HepG2 (cell line): ENCODE results near the gene PXMP4. TPM values are rescaled to one million over a fixed set of nuclear protein-coding genes. Genes with fewer than 3 reads are reported as not detected.

ENCODE experiments used
- ATAC-seq: fragments of 200-7000 bp; cut with Tn5 transposase; 3 replicates; pipeline ENCODE4 v1.9.1; 2020; ENCODE audit warnings: mild to moderate bottlenecking, moderate library complexity
- BruUV-seq: library from RNA; stranded (reverse); fragments of 400-500 nt; replicated peaks from 2 replicates; lab custom pipeline; 2021; lab: Mats Ljungman, UMichigan
- CTCF ChIA-PET: fragments of 300-600 bp; formaldehyde crosslinking; extraction: SDS; loops from one replicate; lab custom pipeline; 2021; ENCODE audit warnings: low total read pairs, inconsistent platforms, low intra/inter-chr PET ratio; lab: Yijun Ruan, JAX
- POLR2A ChIA-PET: fragments of 350-600 bp; sonication (Branson Sonifier 250); formaldehyde crosslinking; loops from one replicate; lab custom pipeline; 2020; ENCODE audit warnings: antibody characterized with exemption, inconsistent platforms; lab: Yijun Ruan, JAX
- DNase-seq: peaks from one replicate; pipeline ENCODE4 v3.0.0-alpha.2; 2015; ENCODE audit warnings: low spot score
- FAIRE-seq: peaks from 3 replicates; lab custom pipeline; 2011; peaks lifted over from hg19 to GRCh38; lab: Jason Lieb, UNC
- H2AFZ ChIP-seq: one replicate; pipeline ENCODE4 v1.6.1; 2011; ENCODE audit warnings: low read length, inconsistent platforms
- H3K27ac ChIP-seq: fragments of 300-600 bp; 3 replicates; pipeline ENCODE4 v1.8.0; 2011; ENCODE audit warnings: mixed run types, mild to moderate bottlenecking, mixed read lengths, low read length, inconsistent platforms; ENCODE audit not compliant: insufficient read depth; ENCODE audit errors: extremely low read length
- H3K27me3 ChIP-seq, 2 experiments: fragments of 200-600 bp in 1 of 2; 2 replicates in 1 of 2; 3 replicates in 1 of 2; pipeline versions ENCODE4 v1.6.0 to v1.8.0; 2011; ENCODE audit warnings: low read length in 2 of 2, mild to moderate bottlenecking in 2 of 2, moderate library complexity in 2 of 2, inconsistent platforms in 1 of 2; ENCODE audit not compliant: insufficient read depth in 2 of 2, control insufficient read depth in 1 of 2
- H3K36me3 ChIP-seq, 2 experiments: fragments of 200-600 bp in 1 of 2; replicated peaks in 1 of 2; 2 replicates in 1 of 2; 3 replicates in 1 of 2; pipeline versions ENCODE4 v1.5.1 to v1.8.0; 2011; ENCODE audit warnings: low read length in 2 of 2, inconsistent platforms in 1 of 2; ENCODE audit not compliant: insufficient read depth in 2 of 2, control insufficient read depth in 1 of 2
- H3K4me1 ChIP-seq: 2 replicates; pipeline ENCODE4 v1.5.1; 2012; ENCODE audit warnings: low read length, inconsistent platforms; ENCODE audit not compliant: insufficient read depth
- H3K4me2 ChIP-seq: 2 replicates; pipeline ENCODE4 v1.6.0; 2011; ENCODE audit warnings: low read depth, low read length, inconsistent platforms
- H3K4me3 ChIP-seq, 3 experiments: fragments of 200-600 bp in 1 of 3; sonication (generic), shearing (Covaris generic) in 1 of 3; replicated peaks in 1 of 3; 2 replicates each; pipeline ENCODE4 v1.5.1; 2011 to 2016; ENCODE audit warnings: low read length in 3 of 3, inconsistent platforms in 2 of 3, low read depth in 2 of 3, mild to moderate bottlenecking in 2 of 3, control low read depth in 1 of 3, mixed read lengths in 1 of 3; ENCODE audit not compliant: insufficient read depth in 1 of 3
- H3K79me2 ChIP-seq: one replicate; pipeline ENCODE4 v1.6.1; 2011; ENCODE audit warnings: low read length, inconsistent platforms; ENCODE audit not compliant: insufficient read depth
- H3K9ac ChIP-seq: 2 replicates; pipeline ENCODE4 v1.6.0; 2011; ENCODE audit warnings: mild to moderate bottlenecking, low read depth, low read length, inconsistent platforms; ENCODE audit not compliant: insufficient read depth
- H3K9me3 ChIP-seq: 2 replicates; pipeline ENCODE4 v1.5.1; 2012; ENCODE audit warnings: mild to moderate bottlenecking, low read length
- H4K20me1 ChIP-seq: 2 replicates; pipeline ENCODE4 v1.6.0; 2011; ENCODE audit warnings: inconsistent platforms, mild to moderate bottlenecking, low read length, moderate library complexity; ENCODE audit not compliant: insufficient read depth
- AHR ChIP-seq: IDR thresholded peaks from 2 replicates; pipeline ENCODE4 v1.6.1; 2018; ENCODE audit warnings: missing genetic modification reagents, missing compliant biosample characterization
- KLF13 ChIP-seq: sonication (generic); formaldehyde crosslinking; IDR thresholded peaks from 2 replicates; pipeline ENCODE4 v1.4.0; 2020; ENCODE audit warnings: mild to moderate bottlenecking, missing genetic modification reagents
- MYNN ChIP-seq: sonication (generic); formaldehyde crosslinking; IDR thresholded peaks from 2 replicates; pipeline ENCODE4 v1.4.0; 2020; ENCODE audit warnings: mild to moderate bottlenecking, low read depth, missing genetic modification reagents
- ZMYM3 ChIP-seq: sonication (generic); formaldehyde crosslinking; IDR thresholded peaks from 2 replicates; pipeline ENCODE4 v1.5.1; 2020; ENCODE audit warnings: mild to moderate bottlenecking, missing genetic modification reagents
- ZNF431 ChIP-seq: sonication (generic); formaldehyde crosslinking; IDR thresholded peaks from 2 replicates; pipeline ENCODE4 v1.9.0; 2022; ENCODE audit warnings: missing genetic modification reagents, low read depth, mild to moderate bottlenecking, borderline replicate concordance
- ZNF629 ChIP-seq: sonication (generic); formaldehyde crosslinking; conservative IDR thresholded peaks from 2 replicates; pipeline ENCODE4 v1.5.0; 2020; ENCODE audit warnings: missing genetic modification reagents
- ZNF816 ChIP-seq: sonication (generic); formaldehyde crosslinking; IDR thresholded peaks from 2 replicates; pipeline ENCODE4 v1.8.0; 2022; ENCODE audit warnings: missing genetic modification reagents, mild to moderate bottlenecking, borderline replicate concordance
- WGBS: methylation state at CpG from one replicate; pipeline ENCODE4 v1.1.6; 2017; ENCODE audit warnings: low lambda C conversion rate; 5-methylcytosine and 5-hydroxymethylcytosine counted together
- in situ Hi-C: cut with HindIII; loops from 2 replicates; pipeline ENCODE4 v1.10.0; 2017; ENCODE audit warnings: low pct_unique_long_range_greater_than_20kb; ENCODE audit not compliant: extremely low pct_ligation_motif_present
- intact Hi-C: fragments of 100-400 bp; cut with micrococcal nuclease; formaldehyde crosslinking; loops from one replicate; pipeline ENCODE4 v1.10.0; 2022; ENCODE audit not compliant: unreplicated experiment
- polyA plus RNA-seq, 8 experiments: library from polyadenylated mRNA; depleted of rRNA in 3 of 8; stranded (reverse) in 7 of 8; unstranded in 1 of 8; fragments of >200 nt; fragmentation: Illumina TruSeq in 4 of 8; extraction: Trizol in 4 of 8; gene quantifications; 2 replicates each; pipeline versions ENCODE4 v1.2.1 to v1.2.3, GENCODE V29; 2011 to 2016; ENCODE audit warnings: low read depth in 4 of 8, missing spikeins in 1 of 8, mixed read lengths in 1 of 8; ENCODE audit not compliant: insufficient read depth in 1 of 8
- total RNA-seq, 5 experiments: library from RNA; depleted of rRNA; stranded (reverse); fragments of >200 nt; fragmentation: Illumina TruSeq; extraction: Trizol; gene quantifications; 2 replicates each; pipeline ENCODE4 v1.2.3, GENCODE V29; 2016; ENCODE audit warnings: low read depth in 1 of 5

The PXMP4 gene
- total and polyA plus RNA-seq, 2 of the 13 experiments (the other 11 are each of a cell fraction or from before 2014, with no cell fraction given) = not detected

DNA sequence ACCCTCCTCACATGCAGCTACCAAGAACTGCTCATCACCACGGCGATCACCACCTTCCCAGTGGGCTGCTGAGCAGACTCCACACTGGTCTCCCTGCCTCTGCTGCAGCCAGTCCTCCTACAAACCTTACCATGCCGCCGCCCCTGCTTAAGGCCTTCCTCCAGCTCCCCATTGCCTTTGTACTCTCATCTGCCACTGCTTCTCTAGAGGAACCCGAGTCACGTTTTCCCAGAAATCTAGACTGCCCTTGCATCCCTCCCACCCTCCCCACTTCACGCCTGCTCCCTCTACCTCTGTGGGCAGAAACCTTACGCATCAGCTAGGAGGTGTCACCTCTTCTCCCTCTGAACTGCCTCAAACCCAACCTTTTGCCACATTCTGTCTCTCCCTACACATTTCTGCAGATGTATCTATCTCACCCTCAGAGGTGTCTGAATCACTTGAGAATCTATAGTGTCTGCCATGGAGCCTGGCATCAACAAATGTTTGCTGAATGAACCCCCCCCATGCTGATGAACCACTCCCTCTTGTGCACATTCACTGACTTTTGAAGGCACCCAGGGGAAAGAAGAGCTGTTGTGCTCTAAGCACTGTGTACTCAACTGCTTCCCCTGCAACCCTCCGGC, 38.3 kb downstream of the PXMP4 start:
- CTCF ChIA-PET = no interaction called here
- 95% methylated on average over 9 of the region's 9 CpGs for WGBS
- H3K9ac ChIP-seq = no peak overlapping the region
- POLR2A ChIA-PET = interaction anchor here (0.6 to 1.9 kb wide), 3 partner anchors 19 to 312 kb away, joined by 3 to 5 read pairs (median 3); partner anchors contain the start of gene RALY
- H3K36me3 ChIP-seq = peaks cover 9 to 28% of the 10 kb centered on the region in 2 experiments; a peak in 4 of 5 replicates
- H3K9me3 ChIP-seq = no peaks in the 10 kb centered on the region
- TF ChIP-seq ZNF431 (CRISPR knock-in tag) (0 out of 2 replicates have a peak, but pooled peaks have one; percentile 26), AHR (CRISPR knock-in tag) (no peak)
- ATAC-seq (no peak), FAIRE-seq (no peak), DNase-seq (no peak)
- intact Hi-C loops = no loop called here
- peaks cover 21% of the 10 kb centered on the region for H3K79me2 ChIP-seq
- in situ Hi-C loops = no loop called here
- H3K27me3 ChIP-seq = no peaks in the 10 kb centered on the region
- no peak overlapping the region for H3K4me2 ChIP-seq
- H2AFZ ChIP-seq = no peak overlapping the region
- H3K4me3 ChIP-seq = no peak overlapping the region
- peaks cover 22% of the 10 kb centered on the region for H3K4me1 ChIP-seq
- no TSS peak for BruUV-seq
- no peaks in the 10 kb centered on the region for H4K20me1 ChIP-seq
- no peak overlapping the region for H3K27ac ChIP-seq

DNA sequence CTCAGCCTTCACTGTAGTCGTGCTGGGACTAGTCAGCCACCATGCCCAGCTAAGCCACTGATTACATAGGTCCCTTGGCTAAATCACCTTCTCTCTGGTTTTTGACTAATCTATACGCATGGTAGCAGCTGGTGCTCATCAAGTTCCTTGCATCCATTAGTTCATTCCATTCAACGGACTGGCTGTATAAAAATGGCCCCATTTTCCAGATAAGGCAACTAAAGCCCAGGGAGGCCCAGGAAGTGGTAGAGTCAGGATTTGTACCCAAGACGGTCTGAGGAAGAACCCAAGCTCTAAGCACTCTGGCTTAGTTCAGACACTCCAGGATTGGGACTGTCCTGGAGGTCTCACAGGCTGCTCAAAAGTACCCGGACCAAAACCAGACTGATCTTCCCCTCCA, 38.8 kb downstream of the PXMP4 start:
- H3K9ac ChIP-seq = no peak overlapping the region
- ChIA-PET CTCF (no interaction called here), POLR2A (interaction anchor here (0.6 to 1.9 kb wide), 3 partner anchors 18 to 312 kb away, joined by 3 to 5 read pairs (median 3); partner anchors contain the start of gene RALY)
- peaks cover 9 to 28% of the 10 kb centered on the region in 2 experiments; a peak in 4 of 5 replicates for H3K36me3 ChIP-seq
- H3K4me2 ChIP-seq = no peak overlapping the region
- no peak for TF ChIP-seq ZNF816 (CRISPR knock-in tag)
- peak; percentile 88 for TF ChIP-seq ZNF629
- 0 out of 2 replicates have a peak, but pooled peaks have one; percentile 36 for TF ChIP-seq ZMYM3 (CRISPR knock-in tag)
- TF ChIP-seq MYNN = no peak
- no peak for TF ChIP-seq KLF13 (CRISPR knock-in tag)
- in situ Hi-C loops = no loop called here
- ATAC-seq (no peak), FAIRE-seq (peak; percentile 48), DNase-seq (no peak)
- intact Hi-C loops = no loop called here
- no peaks in the 10 kb centered on the region for H3K27me3 ChIP-seq
- 97% methylated on average over 5 of the region's 5 CpGs for WGBS
- no peak overlapping the region for H3K4me3 ChIP-seq
- no TSS peak for BruUV-seq
- H3K9me3 ChIP-seq = no peaks in the 10 kb centered on the region
- peaks cover 21% of the 10 kb centered on the region for H3K79me2 ChIP-seq
- H3K4me1 ChIP-seq = peaks cover 19% of the 10 kb centered on the region
- H2AFZ ChIP-seq = no peak overlapping the region
- H3K27ac ChIP-seq = no peak overlapping the region
- H4K20me1 ChIP-seq = no peaks in the 10 kb centered on the region
